ENCODE measurements around the gene RAB11FIP3. TPM values are rescaled to one million over a fixed set of nuclear protein-coding genes. Genes with fewer than 3 reads are reported as not detected.

RAB11FIP3 gene
- total RNA-seq, 1 donor = 14.7 TPM

- DNase-seq (ENCODE audit: low read depth) = no peak
- no peak for TF ChIP-seq CTCF (IDR thresholded peaks at IDR 0.05; ENCODE audit: insufficient read depth, low read length)
- no peak overlapping the region for H3K4me3 ChIP-seq (ENCODE audit: low read depth, low read length)
Measured at GRCh38 chr16:524274-525040, 99.0 kb downstream of the RAB11FIP3 start.

- DNase-seq (ENCODE audit: low read depth) = no peak
- peak overlapping the region; percentile 13 for H3K4me3 ChIP-seq (ENCODE audit: low read depth, low read length)
- TF ChIP-seq CTCF (IDR thresholded peaks at IDR 0.05; ENCODE audit: insufficient read depth, low read length) = no peak
Measured at GRCh38 chr16:525123-525519, 99.7 kb downstream of the RAB11FIP3 start.

- peak overlapping the region; percentile 79 for H3K4me3 ChIP-seq (ENCODE audit: low read depth, low read length)
- no peak for TF ChIP-seq CTCF (IDR thresholded peaks at IDR 0.05; ENCODE audit: insufficient read depth, low read length)
- DNase-seq (ENCODE audit: low read depth) = peak; percentile 77
Measured at GRCh38 chr16:525520-526180, 100.2 kb downstream of the RAB11FIP3 start.

- no peak for TF ChIP-seq CTCF (IDR thresholded peaks at IDR 0.05; ENCODE audit: insufficient read depth, low read length)
- peak; percentile 61 for DNase-seq (ENCODE audit: low read depth)
- H3K4me3 ChIP-seq (ENCODE audit: low read depth, low read length) = peak overlapping the region; percentile 79
Measured at GRCh38 chr16:526181-527014, 100.9 kb downstream of the RAB11FIP3 start.

- peak; percentile 84 for DNase-seq (ENCODE audit: low read depth)
- H3K4me3 ChIP-seq (ENCODE audit: low read depth, low read length) = peak within 1 kb of the TSS; percentile 79
- TF ChIP-seq CTCF (IDR thresholded peaks at IDR 0.05; ENCODE audit: insufficient read depth, low read length) = peak; percentile 14
Measured at GRCh38 chr16:527015-527903, 101.8 kb downstream of the RAB11FIP3 start, which contains the start of gene CAPN15. CAPN15 (plus strand) TSS chr16:527712; CDS start chr16:546839, 19,127 bp downstream.

Measured in fibroblast of the aortic adventitia (primary cell).